ENCODE results near the gene RTKN.

Gene RTKN

DNA sequence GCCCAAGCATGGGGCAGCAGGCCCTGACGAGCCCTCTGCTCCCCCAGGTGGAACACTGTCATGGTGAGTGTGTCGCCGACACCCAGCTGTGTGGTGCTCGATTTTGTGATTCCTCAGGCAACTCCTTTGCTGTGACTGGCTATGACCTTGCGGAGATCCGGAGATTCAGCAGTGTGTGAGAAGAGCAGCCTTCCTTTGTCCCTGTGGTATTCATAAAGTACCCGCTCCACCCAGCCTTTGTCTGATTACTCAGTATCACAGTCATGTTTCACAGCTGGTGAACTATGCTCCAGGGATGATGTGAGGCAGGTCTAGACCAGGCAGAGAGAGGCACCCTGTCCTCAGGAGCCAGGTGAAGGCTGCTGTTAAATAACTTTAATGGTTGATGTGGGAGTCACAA lies 16.2 kb downstream of the RTKN start:
- no peaks in the 10 kb centered on the region for H4K20me1 ChIP-seq (ENCODE audit: insufficient read depth, low read length)
- H3K27me3 ChIP-seq (ENCODE audit: insufficient read depth, low read length, poor library complexity): no peaks in the 10 kb centered on the region
- no peak for DNase-seq
- H3K9ac ChIP-seq (ENCODE audit: low read depth, low read length): no peak overlapping the region
- H2AFZ ChIP-seq (ENCODE audit: low read depth, low read length): no peak overlapping the region
- H3K4me1 ChIP-seq (ENCODE audit: insufficient read depth, low read length): peaks cover 28% of the 10 kb centered on the region
- peaks cover 12% of the 10 kb centered on the region for H3K79me2 ChIP-seq (ENCODE audit: insufficient read depth, low read length)
- H3K36me3 ChIP-seq (ENCODE audit: insufficient read depth, low read length): peaks cover 61% of the 10 kb centered on the region
- no peak overlapping the region for H3K4me3 ChIP-seq (ENCODE audit: low read depth in 1 of 2, low read length in 2 of 2)
- no peak for ATAC-seq (ENCODE audit: insufficient read depth, low read depth)
- no peak overlapping the region for H3K27ac ChIP-seq (ENCODE audit: low read length)
- H3K4me2 ChIP-seq (ENCODE audit: insufficient read depth, low read length): no peak overlapping the region
- no peaks in the 10 kb centered on the region for H3K9me3 ChIP-seq (ENCODE audit: insufficient read depth, low read length, severe bottlenecking)
- TF ChIP-seq CTCF (IDR thresholded peaks at IDR 0.05; ENCODE audit: borderline replicate concordance, extremely low read depth, low read length, poor library complexity, severe bottlenecking): no peak
- no peak for TF ChIP-seq EZH2 (IDR thresholded peaks at IDR 0.05; ENCODE audit: borderline replicate concordance, low read depth, low read length, severe bottlenecking)

- peaks cover 57% of the 10 kb centered on the region for H3K36me3 ChIP-seq (ENCODE audit: insufficient read depth, low read length)
- H3K4me3 ChIP-seq (ENCODE audit: low read depth in 1 of 2, low read length in 2 of 2): no peak overlapping the region
- no peaks in the 10 kb centered on the region for H3K27me3 ChIP-seq (ENCODE audit: insufficient read depth, low read length, poor library complexity)
- no peaks in the 10 kb centered on the region for H3K9me3 ChIP-seq (ENCODE audit: insufficient read depth, low read length, severe bottlenecking)
- H2AFZ ChIP-seq (ENCODE audit: low read depth, low read length): no peak overlapping the region
- H3K9ac ChIP-seq (ENCODE audit: low read depth, low read length): no peak overlapping the region
- H3K4me2 ChIP-seq (ENCODE audit: insufficient read depth, low read length): no peak overlapping the region
- DNase-seq (no peak), ATAC-seq (ENCODE audit: insufficient read depth, low read depth) (no peak)
- TF ChIP-seq CTCF (IDR thresholded peaks at IDR 0.05; ENCODE audit: borderline replicate concordance, extremely low read depth, low read length, poor library complexity, severe bottlenecking) (no peak), EZH2 (IDR thresholded peaks at IDR 0.05; ENCODE audit: borderline replicate concordance, low read depth, low read length, severe bottlenecking) (no peak)
- peaks cover 32% of the 10 kb centered on the region for H3K4me1 ChIP-seq (ENCODE audit: insufficient read depth, low read length)
- H4K20me1 ChIP-seq (ENCODE audit: insufficient read depth, low read length): no peaks in the 10 kb centered on the region
- peaks cover 12% of the 10 kb centered on the region for H3K79me2 ChIP-seq (ENCODE audit: insufficient read depth, low read length)
- H3K27ac ChIP-seq (ENCODE audit: low read length): no peak overlapping the region
These were observed 16.7 kb downstream of the RTKN start for GRCh38 chr2:74424995-74425406.

DNA sequence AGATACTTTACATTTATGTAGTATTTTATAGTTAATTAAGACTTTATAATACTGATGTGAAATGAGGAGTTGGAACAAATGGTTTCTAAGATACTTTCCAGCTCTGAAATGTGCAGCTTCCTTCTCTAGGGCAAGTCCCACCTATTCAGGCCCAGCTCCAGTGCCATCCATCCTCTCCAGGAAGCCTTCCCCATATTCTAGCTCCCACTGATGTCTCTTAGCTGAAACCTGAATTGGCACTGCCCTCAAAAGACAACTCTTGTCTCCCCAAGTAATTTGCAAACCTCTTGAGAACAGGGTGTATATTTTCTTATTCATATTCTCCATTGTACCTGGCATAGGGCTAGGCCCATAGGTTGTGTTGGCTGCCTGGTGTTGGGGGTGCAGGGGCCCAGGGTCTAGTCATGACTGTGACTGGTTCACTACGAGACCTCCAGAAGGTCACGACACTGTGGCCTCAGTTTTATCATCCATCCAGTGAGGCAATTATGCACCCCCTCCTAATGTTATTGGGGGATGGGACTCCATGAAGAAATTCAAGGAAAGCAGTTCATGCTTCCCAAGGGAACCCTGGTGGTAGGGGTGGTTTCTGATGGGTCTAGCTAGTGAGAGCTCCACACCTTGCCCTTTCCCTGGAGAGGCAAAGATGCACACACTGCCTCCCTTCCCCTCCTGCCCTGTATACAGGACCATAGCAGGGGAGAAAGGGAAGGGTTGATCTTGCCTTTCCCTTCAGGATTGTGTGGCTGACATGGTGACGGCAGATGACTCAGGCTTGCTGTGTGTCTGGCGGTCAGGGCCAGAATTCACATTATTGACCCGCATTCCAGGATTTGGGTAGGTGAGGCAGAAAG lies 17.4 kb downstream of the RTKN start:
- no peak overlapping the region for H2AFZ ChIP-seq (ENCODE audit: low read depth, low read length)
- no peak for TF ChIP-seq EZH2 (IDR thresholded peaks at IDR 0.05; ENCODE audit: borderline replicate concordance, low read depth, low read length, severe bottlenecking)
- no peak for TF ChIP-seq CTCF (IDR thresholded peaks at IDR 0.05; ENCODE audit: borderline replicate concordance, extremely low read depth, low read length, poor library complexity, severe bottlenecking)
- no peak overlapping the region for H3K9ac ChIP-seq (ENCODE audit: low read depth, low read length)
- no peaks in the 10 kb centered on the region for H4K20me1 ChIP-seq (ENCODE audit: insufficient read depth, low read length)
- ATAC-seq (ENCODE audit: insufficient read depth, low read depth) (no peak), DNase-seq (no peak)
- H3K4me3 ChIP-seq (ENCODE audit: low read depth in 1 of 2, low read length in 2 of 2): no peak overlapping the region
- H3K27me3 ChIP-seq (ENCODE audit: insufficient read depth, low read length, poor library complexity): no peaks in the 10 kb centered on the region
- no peaks in the 10 kb centered on the region for H3K9me3 ChIP-seq (ENCODE audit: insufficient read depth, low read length, severe bottlenecking)
- H3K79me2 ChIP-seq (ENCODE audit: insufficient read depth, low read length): peaks cover 12% of the 10 kb centered on the region
- H3K27ac ChIP-seq (ENCODE audit: low read length): no peak overlapping the region
- peaks cover 32% of the 10 kb centered on the region for H3K4me1 ChIP-seq (ENCODE audit: insufficient read depth, low read length)
- peaks cover 51% of the 10 kb centered on the region for H3K36me3 ChIP-seq (ENCODE audit: insufficient read depth, low read length)
- H3K4me2 ChIP-seq (ENCODE audit: insufficient read depth, low read length): no peak overlapping the region

All from DND-41 (cell line).